SK-N-SH treated with all-trans-retinoic acid at 6 μM for 48 hours (cell line): ENCODE data around the gene TMEM203.

Source experiments
- ARNTL ChIP-seq: fragments of 450-650 bp; formaldehyde crosslinking; IDR thresholded peaks from 2 replicates; pipeline ENCODE4 v1.5.0; 2020; ENCODE audit warnings: low read depth, mild to moderate bottlenecking, moderate library complexity, borderline replicate concordance
- CREB5 ChIP-seq: fragments of 250-450 bp; sonication (Bioruptor Pico); IDR thresholded peaks from 2 replicates; pipeline ENCODE4 v1.5.1; 2020; ENCODE audit warnings: low read depth, mild to moderate bottlenecking, moderate library complexity
- GLIS3 ChIP-seq: fragments of 250-450 bp; sonication (Bioruptor Pico); IDR thresholded peaks from 2 replicates; pipeline ENCODE4 v1.5.0; 2020; ENCODE audit warnings: mild to moderate bottlenecking, moderate library complexity
- OSR1 ChIP-seq: fragments of 250-450 bp; sonication (Bioruptor Pico); IDR thresholded peaks from 2 replicates; pipeline ENCODE4 v1.8.0; 2022; ENCODE audit warnings: moderate library complexity, mild to moderate bottlenecking, inconsistent platforms
- PATZ1 ChIP-seq: fragments of 250-450 bp; sonication (Bioruptor Pico); IDR thresholded peaks from 2 replicates; pipeline ENCODE4 v1.8.0; 2020; ENCODE audit warnings: mild to moderate bottlenecking, moderate library complexity, borderline replicate concordance
- PPARA ChIP-seq: fragments of 250-450 bp; sonication (Bioruptor Pico); IDR thresholded peaks from 2 replicates; pipeline ENCODE4 v1.5.0; 2020; ENCODE audit warnings: mild to moderate bottlenecking, borderline replicate concordance
- ZC3H10 ChIP-seq: fragments of 250-450 bp; sonication (Bioruptor Pico); IDR thresholded peaks from 2 replicates; pipeline ENCODE4 v1.5.1; 2021; ENCODE audit warnings: mild to moderate bottlenecking, moderate library complexity
- ZFP30 ChIP-seq: fragments of 450-650 bp; formaldehyde crosslinking; IDR thresholded peaks from 2 replicates; pipeline ENCODE4 v1.5.0; 2022; ENCODE audit warnings: mild to moderate bottlenecking, moderate library complexity

DNA sequence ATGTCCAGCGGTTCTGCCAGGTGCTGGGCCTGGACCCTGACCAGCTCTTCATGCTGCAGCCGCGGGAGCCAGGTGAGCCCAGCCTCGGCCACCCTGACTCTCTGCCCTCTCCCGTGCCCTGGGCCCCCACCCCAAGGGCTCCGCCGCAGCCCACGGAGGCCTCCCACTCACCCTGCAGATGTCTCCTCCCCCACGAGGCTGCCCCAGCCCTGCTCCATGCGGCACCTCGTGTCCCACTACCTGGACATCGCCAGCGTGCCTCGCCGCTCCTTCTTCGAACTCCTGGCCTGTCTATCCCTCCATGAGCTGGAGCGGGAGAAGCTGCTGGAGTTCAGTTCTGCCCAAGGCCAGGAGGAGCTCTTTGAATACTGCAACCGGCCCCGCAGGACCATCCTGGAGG, 9.2 kb upstream of the TMEM203 start:
- no peak for TF ChIP-seq PATZ1 (CRISPR knock-in tag)
- TF ChIP-seq CREB5 (CRISPR knock-in tag): no peak
- no peak for TF ChIP-seq OSR1 (CRISPR knock-in tag)
- no peak for TF ChIP-seq GLIS3 (CRISPR knock-in tag)
- no peak for TF ChIP-seq ZFP30 (CRISPR knock-in tag)
- no peak for TF ChIP-seq PPARA (CRISPR knock-in tag)
- TF ChIP-seq ARNTL: no peak
- no peak for TF ChIP-seq ZC3H10 (CRISPR knock-in tag)
